VCaP (cell line): ENCODE data around the gene USP3.

Experiments used
- H3K27ac ChIP-seq: fragments of 450-650 bp; 2 replicates; pipeline ENCODE4 v1.5.1; 2017
- TF ChIP-seq, protein P1 (sequence below): fragments of 450-650 bp; conservative IDR thresholded peaks from 2 replicates; pipeline ENCODE4 v1.5.1; 2017; ENCODE audit warnings: mild to moderate bottlenecking, moderate library complexity

Gene USP3

GRCh38 chr15:63522225-63522578, 17.8 kb downstream of the USP3 start:
- TF ChIP-seq, protein P1, sequence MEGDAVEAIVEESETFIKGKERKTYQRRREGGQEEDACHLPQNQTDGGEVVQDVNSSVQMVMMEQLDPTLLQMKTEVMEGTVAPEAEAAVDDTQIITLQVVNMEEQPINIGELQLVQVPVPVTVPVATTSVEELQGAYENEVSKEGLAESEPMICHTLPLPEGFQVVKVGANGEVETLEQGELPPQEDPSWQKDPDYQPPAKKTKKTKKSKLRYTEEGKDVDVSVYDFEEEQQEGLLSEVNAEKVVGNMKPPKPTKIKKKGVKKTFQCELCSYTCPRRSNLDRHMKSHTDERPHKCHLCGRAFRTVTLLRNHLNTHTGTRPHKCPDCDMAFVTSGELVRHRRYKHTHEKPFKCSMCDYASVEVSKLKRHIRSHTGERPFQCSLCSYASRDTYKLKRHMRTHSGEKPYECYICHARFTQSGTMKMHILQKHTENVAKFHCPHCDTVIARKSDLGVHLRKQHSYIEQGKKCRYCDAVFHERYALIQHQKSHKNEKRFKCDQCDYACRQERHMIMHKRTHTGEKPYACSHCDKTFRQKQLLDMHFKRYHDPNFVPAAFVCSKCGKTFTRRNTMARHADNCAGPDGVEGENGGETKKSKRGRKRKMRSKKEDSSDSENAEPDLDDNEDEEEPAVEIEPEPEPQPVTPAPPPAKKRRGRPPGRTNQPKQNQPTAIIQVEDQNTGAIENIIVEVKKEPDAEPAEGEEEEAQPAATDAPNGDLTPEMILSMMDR: no peak
- no peak overlapping the region for H3K27ac ChIP-seq

DNA sequence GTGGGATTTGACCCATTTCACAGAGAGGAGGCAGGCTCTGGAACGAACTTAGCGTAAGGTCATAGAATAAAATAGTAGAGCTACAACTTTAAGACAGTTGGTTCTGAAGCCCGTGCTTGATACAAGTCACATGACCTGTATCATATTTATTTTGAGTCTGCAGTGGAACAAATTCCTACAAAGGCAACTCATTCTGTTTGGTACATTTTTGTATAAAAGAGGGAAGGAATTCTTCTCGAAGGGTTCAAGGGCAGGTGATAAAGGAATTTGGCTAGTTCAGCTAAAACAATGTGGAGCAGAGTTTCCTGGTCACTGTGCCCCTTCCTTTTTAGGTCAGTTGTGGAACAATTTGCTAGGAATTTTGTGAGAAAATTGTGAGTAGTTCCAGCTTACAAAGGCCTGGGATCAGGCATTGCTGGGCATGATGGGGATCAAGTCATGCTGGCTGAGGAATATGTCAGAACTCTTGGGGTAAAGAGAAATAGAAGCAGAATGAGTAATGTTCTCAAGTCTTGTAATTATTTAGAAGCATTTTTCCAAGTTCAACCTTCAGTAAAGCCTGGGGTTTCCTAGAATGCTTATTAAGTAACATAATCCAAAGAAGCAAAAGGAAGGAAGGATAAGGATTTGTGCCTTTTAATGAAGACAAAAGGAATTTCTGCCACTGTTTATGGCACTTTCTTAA, 19.1 kb downstream of the USP3 start:
- TF ChIP-seq, protein P1: no peak
- H3K27ac ChIP-seq: no peak overlapping the region

- H3K27ac ChIP-seq: no peak overlapping the region
- TF ChIP-seq, protein P1: no peak
These were observed 20.1 kb downstream of the USP3 start for GRCh38 chr15:63524316-63525015.

GRCh38 chr15:63526401-63526800, 22.0 kb downstream of the USP3 start:
- no peak overlapping the region for H3K27ac ChIP-seq
- TF ChIP-seq, protein P1: no peak

DNA sequence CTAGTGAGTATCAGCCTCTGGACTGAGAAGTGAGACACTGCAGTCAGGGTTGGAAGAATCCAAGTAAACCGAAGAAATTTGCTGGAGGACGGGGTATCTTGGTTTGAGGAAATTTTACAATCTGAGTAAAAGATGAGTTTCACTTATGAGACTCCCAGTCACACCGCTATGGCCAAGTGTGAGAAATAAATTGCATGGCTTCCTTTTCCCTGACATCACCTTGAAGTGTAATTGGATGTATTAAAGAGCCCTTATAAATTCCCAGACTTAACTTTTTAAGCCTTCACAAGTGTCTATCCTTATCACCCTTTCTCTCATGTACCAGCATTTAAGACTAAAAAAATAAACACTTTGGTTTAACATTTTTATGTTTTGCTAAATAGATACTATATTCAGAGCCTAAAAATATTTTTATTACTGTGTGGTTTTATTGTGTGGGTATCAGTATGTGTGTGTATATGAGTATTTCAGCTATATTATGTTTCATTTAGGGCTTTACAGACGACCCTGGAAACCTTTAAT, 23.8 kb downstream of the USP3 start:
- H3K27ac ChIP-seq: no peak overlapping the region
- TF ChIP-seq, protein P1: no peak

- no peak overlapping the region for H3K27ac ChIP-seq
- TF ChIP-seq, protein P1: no peak
These were observed 25.8 kb downstream of the USP3 start for GRCh38 chr15:63530235-63530634.

DNA sequence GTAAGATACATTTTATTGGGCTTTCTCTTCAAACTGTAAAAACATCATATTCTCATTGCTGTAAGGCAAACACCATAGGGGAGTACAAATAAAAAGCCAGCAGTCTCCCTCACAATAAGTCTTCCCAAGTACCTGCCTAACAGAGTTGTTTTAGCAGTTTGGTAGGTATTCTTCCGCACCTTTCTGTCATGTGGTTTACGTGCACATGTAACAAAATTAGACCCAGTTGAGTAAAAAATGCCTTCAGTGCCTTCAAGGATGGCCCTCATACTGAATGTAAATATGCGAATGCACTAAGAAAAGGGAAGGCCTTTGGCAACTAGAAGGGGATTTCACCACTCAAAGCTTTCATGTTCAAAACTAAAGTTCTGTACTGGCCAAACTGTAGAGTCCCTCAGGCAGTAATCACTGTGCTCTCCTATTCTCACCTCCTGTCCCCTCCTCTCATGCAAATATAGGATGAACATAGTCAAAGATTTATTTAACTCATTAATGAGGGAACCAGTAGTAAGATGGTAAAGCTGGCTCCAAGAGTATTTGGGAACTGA, 26.4 kb downstream of the USP3 start:
- H3K27ac ChIP-seq: no peak overlapping the region
- TF ChIP-seq, protein P1: no peak
